Measurements from ENCODE around the gene INTS11.

INTS11 gene

GRCh38 chr1:1274931-1275431 is 49.5 kb downstream of the INTS11 start:
- H3K36me3 ChIP-seq (ENCODE audit: control insufficient read depth, insufficient read depth, low read length): no peaks in the 10 kb centered on the region
- no peak overlapping the region for H3K4me3 ChIP-seq (replicated peaks; ENCODE audit: low read depth, low read length)
- no peak for TF ChIP-seq CTCF (IDR thresholded peaks at IDR 0.05; ENCODE audit: insufficient read depth, low read length, poor library complexity, severe bottlenecking)
- no peak for DNase-seq (ENCODE audit: extremely low read depth, insufficient read length)
- H3K27me3 ChIP-seq (replicated peaks; ENCODE audit: control insufficient read depth, insufficient read depth, low read length): no peaks in the 10 kb centered on the region

GRCh38 chr1:1274299-1274930 is 50.0 kb downstream of the INTS11 start:
- H3K36me3 ChIP-seq (ENCODE audit: control insufficient read depth, insufficient read depth, low read length): no peaks in the 10 kb centered on the region
- peak overlapping the region; percentile 70 for H3K4me3 ChIP-seq (replicated peaks; ENCODE audit: low read depth, low read length)
- DNase-seq (ENCODE audit: extremely low read depth, insufficient read length): no peak
- H3K27me3 ChIP-seq (replicated peaks; ENCODE audit: control insufficient read depth, insufficient read depth, low read length): no peaks in the 10 kb centered on the region
- no peak for TF ChIP-seq CTCF (IDR thresholded peaks at IDR 0.05; ENCODE audit: insufficient read depth, low read length, poor library complexity, severe bottlenecking)

GRCh38 chr1:1273512-1274298 is 50.8 kb downstream of the INTS11 start, which contains the start of gene UBE2J2:
TSS of gene UBE2J2 (minus strand) at chr1:1273854. CDS start at chr1:1267992, 5,862 bp downstream.
- Histone ChIP-seq H3K4me3 (replicated peaks; ENCODE audit: low read depth, low read length) (peak within 1 kb of the TSS; percentile 95), H3K27me3 (replicated peaks; ENCODE audit: control insufficient read depth, insufficient read depth, low read length) (no peaks in the 10 kb centered on the region), H3K36me3 (ENCODE audit: control insufficient read depth, insufficient read depth, low read length) (no peaks in the 10 kb centered on the region)
- DNase-seq (ENCODE audit: extremely low read depth, insufficient read length): peak; percentile 89
- TF ChIP-seq CTCF (IDR thresholded peaks at IDR 0.05; ENCODE audit: insufficient read depth, low read length, poor library complexity, severe bottlenecking): peak; percentile 8

- H3K4me3 ChIP-seq (replicated peaks; ENCODE audit: low read depth, low read length): peak overlapping the region; percentile 95
- peaks cover 2% of the 10 kb centered on the region; the same call in 1 of the 2 replicates for H3K36me3 ChIP-seq (ENCODE audit: control insufficient read depth, insufficient read depth, low read length)
- DNase-seq (ENCODE audit: extremely low read depth, insufficient read length): no peak
- no peak for TF ChIP-seq CTCF (IDR thresholded peaks at IDR 0.05; ENCODE audit: insufficient read depth, low read length, poor library complexity, severe bottlenecking)
- H3K27me3 ChIP-seq (replicated peaks; ENCODE audit: control insufficient read depth, insufficient read depth, low read length): no peaks in the 10 kb centered on the region
These were observed 51.3 kb downstream of the INTS11 start for GRCh38 chr1:1273209-1273511.

GRCh38 chr1:1272341-1273208 is 51.9 kb downstream of the INTS11 start:
- Histone ChIP-seq H3K36me3 (ENCODE audit: control insufficient read depth, insufficient read depth, low read length) (peaks cover 7% of the 10 kb centered on the region), H3K27me3 (replicated peaks; ENCODE audit: control insufficient read depth, insufficient read depth, low read length) (no peaks in the 10 kb centered on the region), H3K4me3 (replicated peaks; ENCODE audit: low read depth, low read length) (peak overlapping the region; percentile 95)
- TF ChIP-seq CTCF (IDR thresholded peaks at IDR 0.05; ENCODE audit: insufficient read depth, low read length, poor library complexity, severe bottlenecking): no peak
- no peak for DNase-seq (ENCODE audit: extremely low read depth, insufficient read length)
